ENCODE data around the gene SFT2D3. TPM values are rescaled to one million over a fixed set of nuclear protein-coding genes. Genes with fewer than 3 reads are reported as not detected.

The SFT2D3 gene
- total RNA-seq, 1 experiment from 2014 or later = 3.1 TPM

GRCh38 chr2:127669056-127669455, 32.2 kb upstream of the SFT2D3 start:
- no peaks in the 10 kb centered on the region for H3K9me2 ChIP-seq (ENCODE audit: insufficient read depth)
- H3K36me3 ChIP-seq (ENCODE audit: control insufficient read depth in 1 of 2, insufficient read depth in 2 of 2, low read length in 2 of 2) = no peaks in the 10 kb centered on the region
- no peak overlapping the region for H3K4me3 ChIP-seq (replicated peaks in 1 of 2; ENCODE audit: low read depth in 1 of 2, low read length in 2 of 2)
- H2AFZ ChIP-seq (ENCODE audit: low read depth, low read length, poor library complexity, severe bottlenecking) = no peak overlapping the region
- no peaks in the 10 kb centered on the region for H3K4me1 ChIP-seq (ENCODE audit: control insufficient read depth in 1 of 2, insufficient read depth in 2 of 2, low read length in 2 of 2)
- H3K9ac ChIP-seq (ENCODE audit: low read length) = no peak overlapping the region
- H3K27me3 ChIP-seq (ENCODE audit: insufficient read depth, low read length) = no peaks in the 10 kb centered on the region
- H3K9me3 ChIP-seq (ENCODE audit: control insufficient read depth in 1 of 2, insufficient read depth in 1 of 2, low read depth in 1 of 2, low read length in 2 of 2) = no peaks in the 10 kb centered on the region
- H3K79me2 ChIP-seq (ENCODE audit: insufficient read depth, low read length) = no peaks in the 10 kb centered on the region
- BruUV-seq (replicated peaks) = no TSS peak
- no peaks in the 10 kb centered on the region for H4K20me1 ChIP-seq (ENCODE audit: insufficient read depth)
- ChIA-PET RAD21 (ENCODE audit: low non-redundant PET in 1 of 2, low total read pairs in 2 of 2, uncharacterized antibody in 2 of 2, unreplicated experiment in 2 of 2) (no interaction called here), CTCF (no interaction called here), POLR2A (no interaction called here)
- TF ChIP-seq EZH2phosphoT487 (IDR thresholded peaks at IDR 0.05; ENCODE audit: borderline replicate concordance) (no peak), POLR2AphosphoS5 (IDR thresholded peaks at IDR 0.05; ENCODE audit: low read depth, low read length) (no peak)
- H3K4me2 ChIP-seq (ENCODE audit: low read length) = no peak overlapping the region
- ATAC-seq = no peak
- intact Hi-C loops (cut with micrococcal nuclease) = no loop called here
- no peak for DNase-seq (ENCODE audit: low read depth, low spot score)
- H3K27ac ChIP-seq (ENCODE audit: low read depth, low read length) = no peak overlapping the region

- Histone ChIP-seq H3K4me2 (ENCODE audit: low read length) (no peak overlapping the region), H3K27ac (ENCODE audit: low read depth, low read length) (no peak overlapping the region), H3K27me3 (ENCODE audit: insufficient read depth, low read length) (no peaks in the 10 kb centered on the region), H3K79me2 (ENCODE audit: insufficient read depth, low read length) (no peaks in the 10 kb centered on the region), H3K9ac (ENCODE audit: low read length) (no peak overlapping the region), H4K20me1 (ENCODE audit: insufficient read depth) (no peaks in the 10 kb centered on the region), H3K9me3 (ENCODE audit: control insufficient read depth in 1 of 2, insufficient read depth in 1 of 2, low read depth in 1 of 2, low read length in 2 of 2) (no peaks in the 10 kb centered on the region), H3K9me2 (ENCODE audit: insufficient read depth) (no peaks in the 10 kb centered on the region), H3K36me3 (ENCODE audit: control insufficient read depth in 1 of 2, insufficient read depth in 2 of 2, low read length in 2 of 2) (no peaks in the 10 kb centered on the region), H2AFZ (ENCODE audit: low read depth, low read length, poor library complexity, severe bottlenecking) (no peak overlapping the region), H3K4me3 (replicated peaks in 1 of 2; ENCODE audit: low read depth in 1 of 2, low read length in 2 of 2) (no peak overlapping the region), H3K4me1 (ENCODE audit: control insufficient read depth in 1 of 2, insufficient read depth in 2 of 2, low read length in 2 of 2) (peaks cover 0 to 7% of the 10 kb centered on the region in 2 experiments; a peak in 1 of 4 replicates)
- BruUV-seq (replicated peaks) = no TSS peak
- CTCF ChIA-PET = no interaction called here
- intact Hi-C loops (cut with micrococcal nuclease) = loop anchor here (10.0 kb wide), 1 partner anchor 476 kb away; no protein-coding TSS in a partner anchor
- POLR2A ChIA-PET = no interaction called here
- no peak for ATAC-seq
- DNase-seq (ENCODE audit: low read depth, low spot score) = no peak
- RAD21 ChIA-PET (ENCODE audit: low non-redundant PET in 1 of 2, low total read pairs in 2 of 2, uncharacterized antibody in 2 of 2, unreplicated experiment in 2 of 2) = no interaction called here
- no peak for TF ChIP-seq CBX3 (IDR thresholded peaks at IDR 0.05; ENCODE audit: low read depth)
- TF ChIP-seq CTCF (IDR thresholded peaks at IDR 0.05 in 2 of 3, conservative IDR thresholded peaks at IDR 0.05 in 1 of 3; ENCODE audit: borderline replicate concordance in 1 of 3, insufficient read depth in 1 of 3, low read depth in 2 of 3, low read length in 2 of 3) = no peak
- TF ChIP-seq YY1 (IDR thresholded peaks at IDR 0.05; ENCODE audit: extremely low read depth, insufficient replicate concordance, low read depth, low read length) = no peak
- no peak for TF ChIP-seq TCF7L2 (IDR thresholded peaks at IDR 0.05; ENCODE audit: borderline replicate concordance, extremely low read depth, insufficient read depth, insufficient read length)
- no peak for TF ChIP-seq JUND (IDR thresholded peaks at IDR 0.05)
- TF ChIP-seq POLR2A (IDR thresholded peaks at IDR 0.05; ENCODE audit: borderline replicate concordance, extremely low read depth, insufficient read depth, insufficient read length) = no peak
- no peak for TF ChIP-seq ZFX (IDR thresholded peaks at IDR 0.05)
- TF ChIP-seq CEBPB (IDR thresholded peaks at IDR 0.05; ENCODE audit: low read depth) = no peak
- TF ChIP-seq ELF1 (IDR thresholded peaks at IDR 0.05; ENCODE audit: borderline replicate concordance, low read depth) = no peak
- TF ChIP-seq MAX (IDR thresholded peaks at IDR 0.05) = no peak
- TF ChIP-seq ZNF274 (IDR thresholded peaks at IDR 0.05; ENCODE audit: low read depth, low read length) = no peak
- no peak for TF ChIP-seq ZBTB33 (IDR thresholded peaks at IDR 0.05; ENCODE audit: extremely low read depth, insufficient replicate concordance, low read length)
- no peak for TF ChIP-seq SRF (IDR thresholded peaks at IDR 0.05; ENCODE audit: low read depth)
- no peak for TF ChIP-seq ATF3 (IDR thresholded peaks at IDR 0.05)
Measured at GRCh38 chr2:127670055-127670956, 31.0 kb upstream of the SFT2D3 start.

Measured in HCT116 (cell line).